ENCODE results near the gene ALDH3B1.

Gene ALDH3B1

DNA sequence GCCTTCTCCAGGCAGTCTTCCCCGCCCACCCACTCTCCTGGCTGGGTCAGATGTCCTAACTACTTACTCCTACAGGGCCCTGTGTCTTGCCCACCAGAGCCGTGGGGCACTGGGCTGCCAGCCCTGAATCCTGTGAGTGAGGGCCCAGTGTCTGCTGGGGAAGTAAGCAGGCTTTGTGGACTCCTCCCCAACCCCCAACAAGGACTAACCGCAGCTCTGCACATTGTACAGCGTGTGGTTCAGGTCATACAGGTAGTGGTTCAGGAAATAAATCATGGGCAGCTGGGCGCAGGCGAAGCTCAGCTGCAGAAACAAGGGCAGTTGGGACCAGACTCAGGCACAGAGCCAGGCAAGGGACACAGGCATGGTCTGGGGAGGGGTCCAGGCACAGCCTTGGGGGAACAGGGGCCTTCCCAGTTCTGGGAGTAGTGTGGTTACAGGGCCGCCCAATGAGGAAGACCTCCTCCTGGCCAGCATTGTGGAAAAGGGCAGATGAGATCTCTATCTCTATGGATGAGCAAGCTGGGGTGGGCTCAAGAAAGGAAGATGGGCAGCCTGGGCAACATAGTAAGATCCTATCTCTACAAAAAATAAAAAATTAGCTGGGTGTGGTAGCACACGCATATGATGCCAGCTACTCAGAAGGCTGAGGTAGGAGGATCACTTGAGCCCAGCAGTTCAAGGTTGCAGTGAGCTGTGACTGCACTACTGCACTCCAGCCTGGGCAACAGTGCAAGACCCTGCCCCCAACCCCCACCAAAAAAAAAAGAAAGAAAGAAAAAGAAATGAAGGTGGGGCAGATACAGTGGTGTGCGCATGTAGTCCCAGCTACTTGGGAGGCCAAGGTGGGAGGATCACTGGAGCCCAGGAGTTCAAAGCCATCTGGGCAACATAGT is 11.7 kb upstream of the ALDH3B1 start:
- no peak overlapping the region for H3K4me3 ChIP-seq (ENCODE audit: low read length)
- WGBS, result 94% methylated on average over 9 of the region's 9 CpGs
- H3K36me3 ChIP-seq (ENCODE audit: insufficient read depth, low read length), result no peaks in the 10 kb centered on the region
- no peak overlapping the region for H3K27ac ChIP-seq (ENCODE audit: low read depth, low read length)
- H3K9ac ChIP-seq (ENCODE audit: low read depth, low read length), result no peak overlapping the region
- H3K4me1 ChIP-seq (ENCODE audit: insufficient read depth, low read length), result peaks cover 2% of the 10 kb centered on the region; the same call in 1 of the 2 replicates
- H3K27me3 ChIP-seq (ENCODE audit: insufficient read depth, low read length), result peaks cover 10% of the 10 kb centered on the region; the same call in 1 of the 2 replicates
- H3K9me3 ChIP-seq (ENCODE audit: insufficient read depth, low read depth, low read length), result no peaks in the 10 kb centered on the region

DNA sequence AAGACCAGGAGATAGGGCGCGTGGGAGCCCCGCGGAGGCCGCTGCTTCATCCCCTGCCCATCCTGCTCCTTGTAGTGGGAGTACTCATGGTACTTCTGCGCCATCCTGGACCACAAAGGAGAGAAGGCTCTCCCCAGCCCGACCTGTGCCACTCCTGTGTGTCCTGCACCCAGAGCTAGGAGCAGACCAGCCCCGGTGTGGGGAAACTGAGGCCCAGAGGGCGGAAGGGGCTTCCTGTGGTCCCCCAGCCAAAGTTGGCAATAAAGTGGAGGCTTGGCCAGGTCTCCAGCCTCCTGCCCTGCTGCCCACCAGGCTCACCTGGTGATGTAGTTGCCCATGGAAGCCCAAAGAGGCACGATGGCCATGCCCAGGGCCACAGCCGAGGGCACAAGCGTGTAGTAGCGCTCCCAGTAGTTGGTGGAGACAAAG is 10.9 kb upstream of the ALDH3B1 start:
- H3K4me1 ChIP-seq (ENCODE audit: insufficient read depth, low read length), result peaks cover 3% of the 10 kb centered on the region; the same call in 1 of the 2 replicates
- no peaks in the 10 kb centered on the region for H3K9me3 ChIP-seq (ENCODE audit: insufficient read depth, low read depth, low read length)
- H3K27ac ChIP-seq (ENCODE audit: low read depth, low read length), result no peak overlapping the region
- H3K27me3 ChIP-seq (ENCODE audit: insufficient read depth, low read length), result peaks cover 11% of the 10 kb centered on the region; the same call in 1 of the 2 replicates
- WGBS, result 97% methylated on average over 13 of the region's 13 CpGs
- no peak overlapping the region for H3K4me3 ChIP-seq (ENCODE audit: low read length)
- H3K9ac ChIP-seq (ENCODE audit: low read depth, low read length), result no peak overlapping the region
- no peaks in the 10 kb centered on the region for H3K36me3 ChIP-seq (ENCODE audit: insufficient read depth, low read length)

DNA sequence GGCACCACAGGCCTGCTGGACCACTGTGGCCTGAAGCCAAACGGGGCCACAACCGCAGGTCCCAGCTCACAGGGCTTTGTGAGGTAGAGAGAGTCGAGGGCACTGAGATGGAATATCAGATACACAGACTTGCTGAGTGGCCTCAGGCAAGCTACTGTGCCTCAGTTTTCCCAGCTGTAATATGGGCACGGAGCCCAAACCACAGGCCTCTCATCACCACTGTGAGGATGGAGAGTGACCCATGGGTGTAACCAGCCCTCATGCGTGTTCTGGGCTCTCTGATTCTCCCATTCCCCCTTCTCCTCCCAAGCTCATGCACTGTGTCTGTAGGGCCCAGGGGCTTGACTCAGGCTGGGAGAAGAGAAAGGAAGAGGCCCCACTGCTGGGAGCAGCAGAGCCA is 10.4 kb upstream of the ALDH3B1 start:
- H3K9me3 ChIP-seq (ENCODE audit: insufficient read depth, low read depth, low read length), result no peaks in the 10 kb centered on the region
- H3K9ac ChIP-seq (ENCODE audit: low read depth, low read length), result no peak overlapping the region
- peaks cover 11% of the 10 kb centered on the region; the same call in 1 of the 2 replicates for H3K27me3 ChIP-seq (ENCODE audit: insufficient read depth, low read length)
- H3K4me3 ChIP-seq (ENCODE audit: low read length), result no peak overlapping the region
- no peaks in the 10 kb centered on the region for H3K36me3 ChIP-seq (ENCODE audit: insufficient read depth, low read length)
- no peak overlapping the region for H3K27ac ChIP-seq (ENCODE audit: low read depth, low read length)
- 93% methylated on average over 5 of the region's 5 CpGs for WGBS
- H3K4me1 ChIP-seq (ENCODE audit: insufficient read depth, low read length), result peaks cover 8% of the 10 kb centered on the region; the same call in 1 of the 2 replicates

GRCh38 chr11:68002575-68002937 is 7.6 kb upstream of the ALDH3B1 start:
- H3K27ac ChIP-seq (ENCODE audit: low read depth, low read length), result no peak overlapping the region
- no peaks in the 10 kb centered on the region for H3K36me3 ChIP-seq (ENCODE audit: insufficient read depth, low read length)
- WGBS, result 78% methylated on average over 9 of the region's 9 CpGs
- peaks cover 11% of the 10 kb centered on the region; the same call in 1 of the 2 replicates for H3K27me3 ChIP-seq (ENCODE audit: insufficient read depth, low read length)
- peaks cover 6% of the 10 kb centered on the region; the same call in 1 of the 2 replicates for H3K4me1 ChIP-seq (ENCODE audit: insufficient read depth, low read length)
- no peak overlapping the region for H3K9ac ChIP-seq (ENCODE audit: low read depth, low read length)
- peak overlapping the region; percentile 55 for H3K4me3 ChIP-seq (ENCODE audit: low read length)
- H3K9me3 ChIP-seq (ENCODE audit: insufficient read depth, low read depth, low read length), result no peaks in the 10 kb centered on the region

DNA sequence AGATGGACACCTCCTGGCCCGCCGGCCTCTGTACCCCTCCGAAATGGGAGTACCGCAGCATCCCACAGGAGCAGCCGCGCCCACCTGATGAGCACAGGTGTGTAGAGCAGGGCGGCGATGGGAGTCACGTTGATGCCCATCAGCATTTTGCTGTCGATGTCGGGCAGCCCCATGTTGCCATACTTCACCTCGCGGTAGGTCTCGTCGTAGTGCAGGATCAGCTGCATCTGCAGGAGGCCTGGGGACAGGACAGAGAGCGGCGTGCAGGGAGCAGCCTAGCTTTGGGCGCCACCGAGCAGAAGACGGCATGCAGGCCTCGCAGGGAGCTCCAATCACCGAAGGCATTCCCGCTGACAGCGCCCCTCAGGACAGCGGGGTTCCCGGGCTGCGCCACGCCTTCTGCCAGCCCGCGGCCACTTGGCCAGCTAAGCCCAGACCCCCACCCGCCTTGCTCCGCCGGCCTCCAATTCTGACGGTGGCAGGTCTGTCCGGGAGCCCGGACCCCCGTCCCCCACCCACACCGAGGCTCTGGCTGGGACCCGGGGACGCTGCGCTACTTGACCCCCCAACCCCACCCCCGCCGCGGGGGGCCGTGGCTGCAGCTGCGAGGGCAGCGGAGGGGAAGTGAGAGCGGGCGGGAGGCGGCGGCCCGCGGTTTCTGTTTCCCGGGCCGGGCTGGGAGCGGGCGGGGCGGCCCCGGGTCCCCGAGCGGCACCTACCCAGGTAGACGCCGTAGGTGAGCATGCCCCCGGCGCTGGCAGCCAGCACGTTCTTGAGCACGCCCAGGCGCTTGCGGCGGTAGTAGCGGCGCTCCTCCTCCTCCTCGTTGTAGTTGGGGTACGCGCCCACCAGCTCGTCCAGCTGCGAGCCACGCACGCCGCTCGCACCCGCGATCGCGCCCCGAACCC is 6.9 kb upstream of the ALDH3B1 start:
- H3K4me3 ChIP-seq (ENCODE audit: low read length), result peak overlapping the region; percentile 55
- no peaks in the 10 kb centered on the region for H3K9me3 ChIP-seq (ENCODE audit: insufficient read depth, low read depth, low read length)
- no peaks in the 10 kb centered on the region for H3K36me3 ChIP-seq (ENCODE audit: insufficient read depth, low read length)
- no peak overlapping the region for H3K9ac ChIP-seq (ENCODE audit: low read depth, low read length)
- H3K4me1 ChIP-seq (ENCODE audit: insufficient read depth, low read length), result peaks cover 6% of the 10 kb centered on the region; the same call in 1 of the 2 replicates
- H3K27me3 ChIP-seq (ENCODE audit: insufficient read depth, low read length), result peaks cover 11% of the 10 kb centered on the region; the same call in 1 of the 2 replicates
- WGBS, result 11% methylated on average over 85 of the region's 86 CpGs
- no peak overlapping the region for H3K27ac ChIP-seq (ENCODE audit: low read depth, low read length)

- Histone ChIP-seq H3K4me1 (ENCODE audit: insufficient read depth, low read length) (peaks cover 6% of the 10 kb centered on the region; the same call in 1 of the 2 replicates), H3K4me3 (ENCODE audit: low read length) (peak within 1 kb of the TSS; percentile 55), H3K36me3 (ENCODE audit: insufficient read depth, low read length) (no peaks in the 10 kb centered on the region), H3K9ac (ENCODE audit: low read depth, low read length) (no peak within 1 kb of the TSS), H3K9me3 (ENCODE audit: insufficient read depth, low read depth, low read length) (no peaks in the 10 kb centered on the region), H3K27ac (ENCODE audit: low read depth, low read length) (no peak within 1 kb of the TSS), H3K27me3 (ENCODE audit: insufficient read depth, low read length) (peaks cover 11% of the 10 kb centered on the region; the same call in 1 of the 2 replicates)
- WGBS, result 6% methylated on average over 62 of the region's 64 CpGs
Observed at GRCh38 chr11:68003846-68004550, 6.1 kb upstream of the ALDH3B1 start, which contains the start of gene UNC93B1. Gene UNC93B1 (minus strand): TSS chr11:68004097. CDS start chr11:68004043, 54 bp downstream.

DNA sequence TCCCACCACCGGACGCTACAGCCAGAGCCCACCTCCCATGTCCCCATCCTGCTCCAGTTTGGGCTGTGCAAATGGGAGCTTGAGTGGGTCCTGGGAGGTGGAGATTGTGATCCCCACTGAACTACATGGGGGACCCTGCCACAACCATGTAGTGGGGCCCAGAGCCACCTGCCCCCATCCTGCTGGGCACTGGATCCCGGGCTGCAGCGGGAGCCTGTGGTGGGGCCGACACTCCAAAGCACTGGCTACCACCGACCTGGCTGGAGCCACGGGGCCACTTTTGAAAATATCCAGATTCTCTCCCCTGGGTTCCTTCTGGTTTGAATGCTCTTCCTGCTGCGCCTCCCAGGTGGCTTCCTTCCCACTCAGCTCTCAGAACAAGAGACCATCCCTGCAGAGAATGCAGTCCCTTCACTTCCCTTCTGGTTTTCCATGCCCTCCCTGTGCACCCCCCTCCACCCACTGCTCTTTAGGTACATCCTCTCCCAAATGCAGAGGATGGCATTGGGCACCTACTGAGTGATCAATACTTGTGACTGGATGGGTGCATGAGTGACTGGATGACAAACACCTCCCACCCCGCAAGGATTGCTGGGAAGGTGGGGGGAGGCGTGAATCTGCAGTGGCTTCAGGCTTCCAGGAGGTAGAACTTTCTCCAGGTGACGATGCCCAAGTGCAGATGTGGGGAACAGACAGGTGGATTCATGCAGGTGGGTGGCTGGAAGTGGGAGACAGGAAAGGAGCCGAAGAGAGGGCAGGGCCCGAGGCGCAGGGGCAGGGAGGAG is 5.4 kb upstream of the ALDH3B1 start:
- WGBS, result 85% methylated on average over 14 of the region's 14 CpGs
- no peak overlapping the region for H3K9ac ChIP-seq (ENCODE audit: low read depth, low read length)
- H3K27ac ChIP-seq (ENCODE audit: low read depth, low read length), result no peak overlapping the region
- H3K4me3 ChIP-seq (ENCODE audit: low read length), result peak overlapping the region; percentile 55; the same call in 1 of the 2 replicates
- H3K36me3 ChIP-seq (ENCODE audit: insufficient read depth, low read length), result no peaks in the 10 kb centered on the region
- peaks cover 6% of the 10 kb centered on the region; the same call in 1 of the 2 replicates for H3K4me1 ChIP-seq (ENCODE audit: insufficient read depth, low read length)
- peaks cover 11% of the 10 kb centered on the region; the same call in 1 of the 2 replicates for H3K27me3 ChIP-seq (ENCODE audit: insufficient read depth, low read length)
- no peaks in the 10 kb centered on the region for H3K9me3 ChIP-seq (ENCODE audit: insufficient read depth, low read depth, low read length)

DNA sequence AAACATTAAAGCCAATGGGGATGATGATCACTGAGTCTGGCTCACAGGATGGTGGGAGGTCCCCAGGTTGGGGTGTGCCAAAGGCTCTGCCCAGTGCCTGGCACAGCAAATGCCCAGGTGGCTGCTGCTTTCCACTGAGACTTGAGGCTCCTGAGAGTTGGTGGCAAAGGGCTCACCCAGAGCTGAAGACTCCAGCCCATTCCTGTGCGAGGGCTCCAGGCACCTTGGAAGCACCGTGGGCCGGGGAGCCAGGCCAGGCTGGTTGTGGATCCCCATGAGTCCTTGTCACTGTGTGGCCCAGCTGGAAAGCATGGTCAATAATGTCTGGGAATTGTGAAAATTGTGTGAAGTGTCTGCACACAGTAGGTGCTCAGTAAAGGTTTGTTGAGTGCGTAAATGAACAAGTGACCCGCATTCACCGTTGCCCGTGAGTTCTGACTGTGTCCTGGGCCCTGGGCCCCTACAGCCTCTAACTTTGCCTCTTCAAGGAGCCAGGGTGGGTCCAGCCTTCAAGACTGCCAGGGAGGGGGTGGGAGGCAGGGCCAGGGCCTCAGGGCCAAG is 3.4 kb upstream of the ALDH3B1 start:
- Histone ChIP-seq H3K27ac (ENCODE audit: low read depth, low read length) (no peak overlapping the region), H3K4me1 (ENCODE audit: insufficient read depth, low read length) (peaks cover 17% of the 10 kb centered on the region), H3K9me3 (ENCODE audit: insufficient read depth, low read depth, low read length) (no peaks in the 10 kb centered on the region), H3K36me3 (ENCODE audit: insufficient read depth, low read length) (no peaks in the 10 kb centered on the region), H3K9ac (ENCODE audit: low read depth, low read length) (no peak overlapping the region), H3K27me3 (ENCODE audit: insufficient read depth, low read length) (peaks cover 11% of the 10 kb centered on the region; the same call in 1 of the 2 replicates), H3K4me3 (ENCODE audit: low read length) (no peak overlapping the region)
- 94% methylated on average over 7 of the region's 7 CpGs for WGBS

DNA sequence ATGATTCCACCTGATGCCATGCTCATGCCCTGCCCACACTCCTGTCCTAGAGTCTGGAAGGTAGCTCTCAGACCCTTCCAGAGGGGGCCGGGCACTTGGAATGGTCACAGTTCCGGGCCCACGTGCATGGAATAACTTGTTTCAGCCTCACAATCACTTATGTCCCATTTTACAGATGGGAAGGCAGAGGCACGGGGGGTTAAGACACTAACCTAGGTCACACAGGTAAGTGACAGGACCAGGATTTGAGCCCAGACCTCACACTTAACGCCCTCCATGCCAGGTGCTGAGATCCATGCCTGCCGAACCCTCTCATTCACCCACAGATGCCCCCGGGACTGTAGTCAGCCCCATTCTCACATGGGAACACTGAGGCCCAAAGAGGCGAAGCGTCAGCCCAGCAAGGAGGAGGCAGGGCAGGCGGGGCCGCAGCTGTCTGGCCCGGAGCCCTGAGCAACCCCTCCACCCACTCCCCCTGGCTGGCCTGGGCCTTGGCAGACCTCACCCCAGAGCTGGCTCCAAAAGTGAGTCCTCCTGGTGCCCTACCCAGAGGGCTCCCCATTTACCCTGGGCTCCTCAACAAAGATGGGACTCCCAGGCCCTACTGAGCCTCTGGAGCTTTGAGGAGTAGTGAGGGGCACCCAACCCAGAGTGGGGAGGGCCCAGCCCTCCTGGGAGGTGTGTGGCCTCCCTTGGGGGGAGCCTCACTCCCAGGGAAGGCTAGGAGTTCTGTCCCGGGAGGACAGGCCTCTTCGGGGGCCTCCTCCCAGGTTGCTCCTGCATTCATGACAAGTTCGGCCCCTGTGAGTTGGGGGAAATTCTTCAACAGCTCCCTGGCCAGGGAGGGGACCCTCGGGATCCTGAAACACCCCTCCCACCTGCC is 2.4 kb upstream of the ALDH3B1 start:
- no peak overlapping the region for H3K4me3 ChIP-seq (ENCODE audit: low read length)
- peaks cover 17% of the 10 kb centered on the region for H3K4me1 ChIP-seq (ENCODE audit: insufficient read depth, low read length)
- peaks cover 7% of the 10 kb centered on the region; the same call in 1 of the 2 replicates for H3K27me3 ChIP-seq (ENCODE audit: insufficient read depth, low read length)
- H3K36me3 ChIP-seq (ENCODE audit: insufficient read depth, low read length), result no peaks in the 10 kb centered on the region
- no peak overlapping the region for H3K9ac ChIP-seq (ENCODE audit: low read depth, low read length)
- H3K9me3 ChIP-seq (ENCODE audit: insufficient read depth, low read depth, low read length), result no peaks in the 10 kb centered on the region
- no peak overlapping the region for H3K27ac ChIP-seq (ENCODE audit: low read depth, low read length)
- WGBS, result 91% methylated on average over 16 of the region's 16 CpGs

Measured in HUES64 (cell line).